ENCODE measurements around the gene PZP. TPM values are rescaled to one million over a fixed set of nuclear protein-coding genes. Genes with fewer than 3 reads are reported as not detected.

PZP gene
- total and polyA plus RNA-seq, 2 of the 13 experiments (the other 11 are each of a cell fraction or from before 2014, with no cell fraction given), result 0.07 to 0.89 TPM

- H3K27me3 ChIP-seq (ENCODE audit: control insufficient read depth in 1 of 2, insufficient read depth in 2 of 2, low read length in 2 of 2), result no peaks in the 10 kb centered on the region
- POLR2A ChIA-PET, result no interaction called here
- BruUV-seq (replicated peaks), result no TSS peak
- no peak for TF ChIP-seq ZNF839 (CRISPR knock-in tag; IDR thresholded peaks at IDR 0.05; ENCODE audit: borderline replicate concordance)
- TF ChIP-seq ZNF143 (CRISPR knock-in tag; IDR thresholded peaks at IDR 0.05), result no peak
- no peak for TF ChIP-seq ZNF318 (CRISPR knock-in tag; IDR thresholded peaks at IDR 0.05)
- TF ChIP-seq ZNF333 (CRISPR knock-in tag; IDR thresholded peaks at IDR 0.05; ENCODE audit: borderline replicate concordance), result no peak
- no peak for TF ChIP-seq IRX3 (CRISPR knock-in tag; IDR thresholded peaks at IDR 0.05; ENCODE audit: borderline replicate concordance, low read depth)
- no peak for TF ChIP-seq ZNF615 (CRISPR knock-in tag; IDR thresholded peaks at IDR 0.05; ENCODE audit: borderline replicate concordance)
- TF ChIP-seq ZBTB21 (CRISPR knock-in tag; IDR thresholded peaks at IDR 0.05), result no peak
- TF ChIP-seq MBNL3 (CRISPR knock-in tag; conservative IDR thresholded peaks at IDR 0.05), result no peak
- TF ChIP-seq, protein P1, sequence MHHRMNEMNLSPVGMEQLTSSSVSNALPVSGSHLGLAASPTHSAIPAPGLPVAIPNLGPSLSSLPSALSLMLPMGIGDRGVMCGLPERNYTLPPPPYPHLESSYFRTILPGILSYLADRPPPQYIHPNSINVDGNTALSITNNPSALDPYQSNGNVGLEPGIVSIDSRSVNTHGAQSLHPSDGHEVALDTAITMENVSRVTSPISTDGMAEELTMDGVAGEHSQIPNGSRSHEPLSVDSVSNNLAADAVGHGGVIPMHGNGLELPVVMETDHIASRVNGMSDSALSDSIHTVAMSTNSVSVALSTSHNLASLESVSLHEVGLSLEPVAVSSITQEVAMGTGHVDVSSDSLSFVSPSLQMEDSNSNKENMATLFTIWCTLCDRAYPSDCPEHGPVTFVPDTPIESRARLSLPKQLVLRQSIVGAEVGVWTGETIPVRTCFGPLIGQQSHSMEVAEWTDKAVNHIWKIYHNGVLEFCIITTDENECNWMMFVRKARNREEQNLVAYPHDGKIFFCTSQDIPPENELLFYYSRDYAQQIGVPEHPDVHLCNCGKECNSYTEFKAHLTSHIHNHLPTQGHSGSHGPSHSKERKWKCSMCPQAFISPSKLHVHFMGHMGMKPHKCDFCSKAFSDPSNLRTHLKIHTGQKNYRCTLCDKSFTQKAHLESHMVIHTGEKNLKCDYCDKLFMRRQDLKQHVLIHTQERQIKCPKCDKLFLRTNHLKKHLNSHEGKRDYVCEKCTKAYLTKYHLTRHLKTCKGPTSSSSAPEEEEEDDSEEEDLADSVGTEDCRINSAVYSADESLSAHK (CRISPR knock-in tag; IDR thresholded peaks at IDR 0.05; ENCODE audit: borderline replicate concordance), result no peak
- TF ChIP-seq GPBP1L1 (CRISPR knock-in tag; IDR thresholded peaks at IDR 0.05), result no peak
- TF ChIP-seq HDAC1 (CRISPR knock-in tag; IDR thresholded peaks at IDR 0.05), result no peak
These were observed 45.3 kb upstream of the PZP start for GRCh38 chr12:9253464-9253863.

More at GRCh38 chr12:9253464-9253863, 45.3 kb upstream of the PZP start:
- H2AFZ ChIP-seq (ENCODE audit: low read length), result no peak overlapping the region
- H4K20me1 ChIP-seq (ENCODE audit: insufficient read depth, low read length), result no peaks in the 10 kb centered on the region
- peak overlapping the region; percentile 36; the same call in 1 of the 2 replicates for H3K4me2 ChIP-seq (ENCODE audit: low read depth, low read length)
- 10% methylated on average over 5 of the region's 5 CpGs for WGBS (ENCODE audit: low lambda C conversion rate)
- DNase-seq (ENCODE audit: low spot score) (no peak), FAIRE-seq (no peak), ATAC-seq (peak; percentile 55)
- no peaks in the 10 kb centered on the region for H3K9me3 ChIP-seq (ENCODE audit: low read length)
- no peaks in the 10 kb centered on the region for H3K36me3 ChIP-seq (replicated peaks in 1 of 2; ENCODE audit: control insufficient read depth in 1 of 2, insufficient read depth in 2 of 2, low read length in 2 of 2)
- no peaks in the 10 kb centered on the region for H3K79me2 ChIP-seq (ENCODE audit: insufficient read depth, low read length)
- in situ Hi-C loops (cut with HindIII; ENCODE audit: extremely low pct_ligation_motif_present, low pct_unique_long_range_greater_than_20kb), result no loop called here
- intact Hi-C loops (cut with micrococcal nuclease; ENCODE audit: unreplicated experiment), result loop anchor here (10.0 kb wide), 1 partner anchor 139 kb away; the partner anchor contains the start of gene A2M
- H3K27ac ChIP-seq (ENCODE audit: extremely low read length, insufficient read depth, low read length), result no peak overlapping the region
- CTCF ChIA-PET (ENCODE audit: low intra/inter-chr PET ratio, low total read pairs), result no interaction called here
- H3K4me3 ChIP-seq (replicated peaks in 1 of 3; ENCODE audit: insufficient read depth in 1 of 3, low read depth in 2 of 3, low read length in 3 of 3), result no peak overlapping the region
- peaks cover 42% of the 10 kb centered on the region for H3K4me1 ChIP-seq (ENCODE audit: insufficient read depth, low read length)
- no peak overlapping the region for H3K9ac ChIP-seq (ENCODE audit: insufficient read depth, low read depth, low read length)
